WTC11 (cell line): Measurements from ENCODE around the gene URB1.

ENCODE experiments used
- CREM ChIP-seq: sonication (generic); formaldehyde crosslinking; IDR thresholded peaks from 2 replicates; pipeline ENCODE4 v1.8.1; 2022; ENCODE audit warnings: mild to moderate bottlenecking, missing genetic modification reagents, moderate library complexity
- E2F5 ChIP-seq: sonication (generic); formaldehyde crosslinking; IDR thresholded peaks from 2 replicates; pipeline ENCODE4 v1.8.1; 2022; ENCODE audit warnings: mild to moderate bottlenecking, moderate library complexity, missing genetic modification reagents
- JAZF1 ChIP-seq: fragments of 250-450 bp; sonication (Bioruptor Pico); IDR thresholded peaks from 2 replicates; pipeline ENCODE4 v1.9.0; 2021; ENCODE audit warnings: moderate library complexity, mild to moderate bottlenecking, inconsistent platforms
- NR3C1 ChIP-seq: sonication (generic); formaldehyde crosslinking; conservative IDR thresholded peaks from 2 replicates; pipeline ENCODE4 v1.8.1; 2023; ENCODE audit warnings: low read depth, mild to moderate bottlenecking, missing genetic modification reagents
- SMAD3 ChIP-seq: sonication (generic); formaldehyde crosslinking; IDR thresholded peaks from 2 replicates; pipeline ENCODE4 v1.8.0; 2022; ENCODE audit warnings: missing genetic modification reagents, mild to moderate bottlenecking, borderline replicate concordance
- TCF7 ChIP-seq: sonication (generic); formaldehyde crosslinking; IDR thresholded peaks from 2 replicates; pipeline ENCODE4 v1.8.0; 2022; ENCODE audit warnings: mild to moderate bottlenecking, low read depth, missing genetic modification reagents, moderate library complexity
- TF ChIP-seq, protein P1 (sequence below): fragments of 250-450 bp; sonication (Bioruptor Pico); IDR thresholded peaks from 2 replicates; pipeline ENCODE4 v1.9.0; 2021; ENCODE audit warnings: mild to moderate bottlenecking
- TF ChIP-seq, protein P2 (sequence below): fragments of 200-600 bp; IDR thresholded peaks from 2 replicates; pipeline ENCODE4 v1.8.0; 2022; ENCODE audit warnings: antibody characterized with exemption

- no peak for TF ChIP-seq NR3C1 (CRISPR knock-in tag)
- no peak for TF ChIP-seq JAZF1
- TF ChIP-seq, protein P1, sequence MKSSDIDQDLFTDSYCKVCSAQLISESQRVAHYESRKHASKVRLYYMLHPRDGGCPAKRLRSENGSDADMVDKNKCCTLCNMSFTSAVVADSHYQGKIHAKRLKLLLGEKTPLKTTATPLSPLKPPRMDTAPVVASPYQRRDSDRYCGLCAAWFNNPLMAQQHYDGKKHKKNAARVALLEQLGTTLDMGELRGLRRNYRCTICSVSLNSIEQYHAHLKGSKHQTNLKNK (CRISPR knock-in tag), result no peak
- no peak for TF ChIP-seq CREM (CRISPR knock-in tag)
- TF ChIP-seq, protein P2, sequence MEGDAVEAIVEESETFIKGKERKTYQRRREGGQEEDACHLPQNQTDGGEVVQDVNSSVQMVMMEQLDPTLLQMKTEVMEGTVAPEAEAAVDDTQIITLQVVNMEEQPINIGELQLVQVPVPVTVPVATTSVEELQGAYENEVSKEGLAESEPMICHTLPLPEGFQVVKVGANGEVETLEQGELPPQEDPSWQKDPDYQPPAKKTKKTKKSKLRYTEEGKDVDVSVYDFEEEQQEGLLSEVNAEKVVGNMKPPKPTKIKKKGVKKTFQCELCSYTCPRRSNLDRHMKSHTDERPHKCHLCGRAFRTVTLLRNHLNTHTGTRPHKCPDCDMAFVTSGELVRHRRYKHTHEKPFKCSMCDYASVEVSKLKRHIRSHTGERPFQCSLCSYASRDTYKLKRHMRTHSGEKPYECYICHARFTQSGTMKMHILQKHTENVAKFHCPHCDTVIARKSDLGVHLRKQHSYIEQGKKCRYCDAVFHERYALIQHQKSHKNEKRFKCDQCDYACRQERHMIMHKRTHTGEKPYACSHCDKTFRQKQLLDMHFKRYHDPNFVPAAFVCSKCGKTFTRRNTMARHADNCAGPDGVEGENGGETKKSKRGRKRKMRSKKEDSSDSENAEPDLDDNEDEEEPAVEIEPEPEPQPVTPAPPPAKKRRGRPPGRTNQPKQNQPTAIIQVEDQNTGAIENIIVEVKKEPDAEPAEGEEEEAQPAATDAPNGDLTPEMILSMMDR, result no peak
- TF ChIP-seq SMAD3 (CRISPR knock-in tag), result no peak
- TF ChIP-seq TCF7 (CRISPR knock-in tag), result no peak
- no peak for TF ChIP-seq E2F5 (CRISPR knock-in tag)
Observed at GRCh38 chr21:32406405-32406804, 13.6 kb upstream of the URB1 start.
